GM13977 (cell line): ENCODE results near the gene ENTPD5.
"Not testable (repeated sequence)": the region's sequence is repeated elsewhere in the genome, so short reads cannot be mapped to it uniquely, and the experiment has no call there.

Experiments used
- DNase-seq: peaks from one replicate; pipeline ENCODE4 v3.0.0; 2012; ENCODE audit warnings: low spot score
- in situ Hi-C: fragments of 300-500 bp; cut with MboI; formaldehyde crosslinking; loops from one replicate; pipeline ENCODE4 v1.12.0; 2022; ENCODE audit warnings: low sequenced_read_pairs, low pct_unique_long_range_greater_than_20kb, mixed read lengths, inconsistent platforms; ENCODE audit not compliant: unreplicated experiment
- TF ChIP-seq, protein P1 (sequence below): IDR thresholded peaks from 2 replicates; pipeline ENCODE4 v1.5.1; 2012; ENCODE audit warnings: mild to moderate bottlenecking, control low read depth; ENCODE audit not compliant: insufficient read depth; ENCODE audit errors: extremely low read depth, missing control alignments

ENTPD5 gene

DNA sequence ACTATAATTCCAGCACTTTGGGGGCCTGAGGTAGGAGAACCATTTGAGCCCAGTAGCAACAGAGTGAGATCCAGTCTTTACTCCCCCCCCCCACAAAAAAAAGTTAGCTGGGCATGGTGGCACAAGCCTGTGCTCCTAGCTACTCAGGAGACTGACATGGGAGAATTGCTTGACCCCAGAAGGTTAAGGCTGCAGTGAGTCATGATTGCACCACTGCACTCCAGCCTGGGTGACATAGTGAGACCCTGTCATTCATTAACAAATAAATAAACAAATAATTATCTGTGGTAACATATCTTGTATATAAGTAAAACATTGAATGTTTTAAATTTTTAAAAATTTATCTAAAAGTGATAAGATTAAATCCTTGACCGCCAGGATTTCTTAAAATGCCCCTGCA lies 4.8 kb downstream of the ENTPD5 start:
- in situ Hi-C loops, result loop anchor here (25.0 kb wide), 1 partner anchor 502 kb away; no protein-coding TSS in a partner anchor
- no peak for DNase-seq
- TF ChIP-seq, protein P1, sequence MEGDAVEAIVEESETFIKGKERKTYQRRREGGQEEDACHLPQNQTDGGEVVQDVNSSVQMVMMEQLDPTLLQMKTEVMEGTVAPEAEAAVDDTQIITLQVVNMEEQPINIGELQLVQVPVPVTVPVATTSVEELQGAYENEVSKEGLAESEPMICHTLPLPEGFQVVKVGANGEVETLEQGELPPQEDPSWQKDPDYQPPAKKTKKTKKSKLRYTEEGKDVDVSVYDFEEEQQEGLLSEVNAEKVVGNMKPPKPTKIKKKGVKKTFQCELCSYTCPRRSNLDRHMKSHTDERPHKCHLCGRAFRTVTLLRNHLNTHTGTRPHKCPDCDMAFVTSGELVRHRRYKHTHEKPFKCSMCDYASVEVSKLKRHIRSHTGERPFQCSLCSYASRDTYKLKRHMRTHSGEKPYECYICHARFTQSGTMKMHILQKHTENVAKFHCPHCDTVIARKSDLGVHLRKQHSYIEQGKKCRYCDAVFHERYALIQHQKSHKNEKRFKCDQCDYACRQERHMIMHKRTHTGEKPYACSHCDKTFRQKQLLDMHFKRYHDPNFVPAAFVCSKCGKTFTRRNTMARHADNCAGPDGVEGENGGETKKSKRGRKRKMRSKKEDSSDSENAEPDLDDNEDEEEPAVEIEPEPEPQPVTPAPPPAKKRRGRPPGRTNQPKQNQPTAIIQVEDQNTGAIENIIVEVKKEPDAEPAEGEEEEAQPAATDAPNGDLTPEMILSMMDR, result no peak

DNA sequence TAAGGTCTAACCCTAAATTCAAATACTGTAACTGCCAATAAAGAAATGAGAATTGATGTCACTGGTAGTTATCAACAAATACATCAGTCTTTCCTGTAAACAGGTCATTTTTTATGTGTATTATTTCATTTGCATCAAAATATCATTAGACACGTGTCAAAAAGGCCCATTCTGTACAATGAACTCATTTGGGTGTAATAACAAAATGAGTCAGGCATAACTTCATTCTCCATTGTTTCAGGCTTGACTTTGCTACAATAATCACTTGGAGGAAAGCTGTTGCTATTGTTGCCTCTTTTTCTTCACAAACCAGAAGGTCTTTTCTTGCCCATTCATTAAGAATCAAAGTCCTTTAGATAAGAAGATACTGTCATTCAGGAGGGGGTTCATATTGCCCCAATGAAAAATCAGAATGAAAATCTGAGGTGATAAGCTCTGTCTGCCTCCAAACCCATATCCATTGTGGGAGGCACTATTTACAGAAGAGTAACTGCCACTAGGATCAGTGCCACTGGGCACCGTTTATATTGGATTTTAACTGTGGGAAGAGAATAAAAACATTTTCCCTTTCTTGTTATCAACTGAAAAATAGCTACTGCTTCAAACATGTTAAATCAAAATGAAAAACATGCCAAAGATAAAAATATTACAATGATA lies 10.1 kb downstream of the ENTPD5 start:
- TF ChIP-seq, protein P1, result no peak
- in situ Hi-C loops, result loop anchor here (25.0 kb wide), 1 partner anchor 497 kb away; no protein-coding TSS in a partner anchor
- no peak for DNase-seq

GRCh38 chr14:74005664-74006063 lies 13.4 kb downstream of the ENTPD5 start:
- not testable (repeated sequence) for DNase-seq
- in situ Hi-C loops, result loop anchor here (25.0 kb wide), 1 partner anchor 493 kb away; no protein-coding TSS in a partner anchor

DNA sequence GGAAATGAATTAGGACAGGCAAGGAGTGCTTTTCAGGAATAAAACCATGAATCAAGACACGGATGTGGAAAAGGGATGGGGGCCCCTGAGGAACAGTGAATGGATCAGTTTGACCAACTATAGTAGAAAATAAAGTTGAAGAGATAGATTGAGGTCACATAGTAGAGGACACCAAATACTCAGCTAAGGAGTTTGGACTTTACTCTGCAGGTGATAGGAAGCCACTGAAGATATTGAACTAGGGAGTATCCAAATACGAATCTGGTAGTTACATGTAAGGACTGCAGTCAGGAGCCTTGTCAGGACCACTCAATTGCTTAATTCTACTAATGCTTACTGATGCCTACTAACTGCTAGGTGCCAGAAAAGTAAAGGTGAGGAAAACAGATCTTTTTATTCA lies 20.4 kb downstream of the ENTPD5 start:
- in situ Hi-C loops, result no loop called here
- TF ChIP-seq, protein P1, result no peak
- DNase-seq, result no peak

DNA sequence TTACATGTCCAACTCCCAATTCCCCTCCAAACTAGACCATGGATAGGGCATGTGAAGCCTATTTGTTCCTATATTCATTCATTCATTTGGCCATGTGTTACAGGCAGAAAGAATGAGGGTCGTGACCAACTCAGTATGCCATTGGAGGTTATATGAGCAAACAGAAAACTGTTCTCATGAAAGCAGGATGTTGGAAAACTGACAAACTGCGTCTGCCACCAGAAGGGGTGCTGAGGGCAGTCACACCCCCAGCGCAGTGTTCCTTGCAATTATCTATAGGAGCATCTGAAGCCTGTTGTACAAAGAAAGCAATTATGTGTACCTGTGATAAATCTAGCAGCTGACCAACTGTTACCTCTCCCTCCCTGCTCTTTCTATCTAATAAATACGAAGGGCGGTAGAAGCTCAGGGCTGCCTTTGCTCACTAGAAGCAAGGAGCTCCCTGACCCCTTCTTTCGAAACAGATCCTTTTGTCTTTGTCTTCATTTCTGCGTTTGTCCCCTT lies 21.1 kb downstream of the ENTPD5 start:
- no peak for DNase-seq
- TF ChIP-seq, protein P1, result no peak
- in situ Hi-C loops, result no loop called here

GRCh38 chr14:73997108-73997943 lies 21.8 kb downstream of the ENTPD5 start:
- TF ChIP-seq, protein P1, result no peak
- in situ Hi-C loops, result no loop called here
- no peak for DNase-seq

GRCh38 chr14:73996731-73997107 lies 22.4 kb downstream of the ENTPD5 start:
- DNase-seq, result no peak
- in situ Hi-C loops, result no loop called here
- TF ChIP-seq, protein P1, result no peak
